ENCODE data around the gene ADGRA1.

ADGRA1 gene

DNA sequence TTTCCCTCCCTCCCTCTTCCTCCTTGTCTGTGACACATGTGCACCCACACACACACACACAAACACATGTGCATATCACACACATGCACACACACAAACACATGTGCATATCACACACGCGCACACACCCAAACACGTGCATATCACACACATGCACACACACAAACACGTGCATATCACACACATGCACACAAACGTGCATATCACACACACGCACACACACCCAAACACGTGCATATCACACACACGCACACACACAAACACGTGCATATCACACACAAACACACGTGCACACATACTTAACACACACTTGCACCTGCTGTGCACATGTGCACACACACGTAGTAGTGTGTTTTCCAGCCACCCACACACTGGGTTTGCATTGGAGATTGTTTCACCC, 42.9 kb downstream of the ADGRA1 start:
- H3K4me3 ChIP-seq (ENCODE audit: control insufficient read depth, low read depth, low read length) = no peak overlapping the region
- no peak for DNase-seq (ENCODE audit: low read depth)
- TF ChIP-seq, protein P1, sequence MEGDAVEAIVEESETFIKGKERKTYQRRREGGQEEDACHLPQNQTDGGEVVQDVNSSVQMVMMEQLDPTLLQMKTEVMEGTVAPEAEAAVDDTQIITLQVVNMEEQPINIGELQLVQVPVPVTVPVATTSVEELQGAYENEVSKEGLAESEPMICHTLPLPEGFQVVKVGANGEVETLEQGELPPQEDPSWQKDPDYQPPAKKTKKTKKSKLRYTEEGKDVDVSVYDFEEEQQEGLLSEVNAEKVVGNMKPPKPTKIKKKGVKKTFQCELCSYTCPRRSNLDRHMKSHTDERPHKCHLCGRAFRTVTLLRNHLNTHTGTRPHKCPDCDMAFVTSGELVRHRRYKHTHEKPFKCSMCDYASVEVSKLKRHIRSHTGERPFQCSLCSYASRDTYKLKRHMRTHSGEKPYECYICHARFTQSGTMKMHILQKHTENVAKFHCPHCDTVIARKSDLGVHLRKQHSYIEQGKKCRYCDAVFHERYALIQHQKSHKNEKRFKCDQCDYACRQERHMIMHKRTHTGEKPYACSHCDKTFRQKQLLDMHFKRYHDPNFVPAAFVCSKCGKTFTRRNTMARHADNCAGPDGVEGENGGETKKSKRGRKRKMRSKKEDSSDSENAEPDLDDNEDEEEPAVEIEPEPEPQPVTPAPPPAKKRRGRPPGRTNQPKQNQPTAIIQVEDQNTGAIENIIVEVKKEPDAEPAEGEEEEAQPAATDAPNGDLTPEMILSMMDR (IDR thresholded peaks at IDR 0.05; ENCODE audit: control insufficient read depth, insufficient read depth, low read depth, low read length, missing control alignments) = no peak

DNA sequence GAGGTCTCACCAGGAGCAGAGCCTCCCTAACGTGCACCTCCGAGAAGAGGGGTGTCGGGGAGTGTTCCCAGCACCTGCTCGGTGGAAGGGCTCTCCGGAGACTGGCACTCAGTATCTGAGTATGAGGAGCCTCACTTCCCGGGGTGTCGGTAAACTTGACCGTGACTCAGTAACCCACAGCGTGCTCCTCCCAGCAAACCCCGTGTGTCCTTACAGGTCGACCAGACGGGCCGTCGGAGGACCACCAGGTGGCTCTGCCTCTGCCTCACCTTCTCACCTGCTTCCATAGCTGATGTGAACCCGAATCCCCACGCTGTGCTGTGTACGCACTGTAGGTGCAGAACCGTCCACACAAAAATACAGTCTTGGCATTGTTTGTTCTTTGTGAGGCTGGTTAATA, 43.3 kb downstream of the ADGRA1 start:
- DNase-seq (ENCODE audit: low read depth) = no peak
- no peak overlapping the region for H3K4me3 ChIP-seq (ENCODE audit: control insufficient read depth, low read depth, low read length)
- TF ChIP-seq, protein P1 (IDR thresholded peaks at IDR 0.05; ENCODE audit: control insufficient read depth, insufficient read depth, low read depth, low read length, missing control alignments) = no peak

DNA sequence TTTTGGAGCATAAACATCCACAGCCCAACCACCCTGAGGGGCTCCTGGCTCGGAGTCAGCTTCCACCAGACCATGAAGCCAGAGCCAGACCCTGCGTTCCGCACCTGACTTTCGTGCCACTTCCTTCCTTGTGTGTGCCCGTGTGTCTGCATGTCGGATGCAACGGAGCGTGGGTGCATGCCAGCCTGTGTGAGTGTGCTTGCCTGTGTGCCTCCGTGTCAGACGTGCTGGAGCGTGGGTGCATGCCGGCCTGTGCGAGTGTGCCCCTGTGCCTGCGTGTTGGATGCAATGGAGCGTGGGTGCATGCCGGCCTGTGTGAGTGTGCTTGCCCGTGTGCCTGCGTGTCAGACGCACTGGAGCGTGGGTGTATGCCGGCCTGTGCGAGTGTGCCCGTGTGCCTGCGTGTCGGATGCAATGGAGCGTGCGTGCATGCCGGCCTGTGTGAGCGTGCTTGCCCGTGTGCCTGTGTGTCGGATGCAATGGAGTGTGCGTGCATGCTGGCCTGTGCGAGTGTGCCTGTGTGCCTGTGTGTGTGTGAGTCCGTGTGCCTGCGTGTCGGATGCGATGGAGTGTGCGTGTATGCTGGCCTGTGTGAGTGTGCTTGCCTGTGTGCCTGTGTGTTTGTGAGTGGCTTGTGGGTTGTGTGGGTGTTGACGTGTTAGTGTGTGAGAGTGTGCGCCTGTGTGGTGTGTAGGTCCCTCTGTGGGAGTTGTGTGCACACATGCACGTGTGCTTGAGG, 44.2 kb downstream of the ADGRA1 start:
- DNase-seq (ENCODE audit: low read depth) = no peak
- TF ChIP-seq, protein P1 (IDR thresholded peaks at IDR 0.05; ENCODE audit: control insufficient read depth, insufficient read depth, low read depth, low read length, missing control alignments) = no peak
- H3K4me3 ChIP-seq (ENCODE audit: control insufficient read depth, low read depth, low read length) = no peak overlapping the region

DNA sequence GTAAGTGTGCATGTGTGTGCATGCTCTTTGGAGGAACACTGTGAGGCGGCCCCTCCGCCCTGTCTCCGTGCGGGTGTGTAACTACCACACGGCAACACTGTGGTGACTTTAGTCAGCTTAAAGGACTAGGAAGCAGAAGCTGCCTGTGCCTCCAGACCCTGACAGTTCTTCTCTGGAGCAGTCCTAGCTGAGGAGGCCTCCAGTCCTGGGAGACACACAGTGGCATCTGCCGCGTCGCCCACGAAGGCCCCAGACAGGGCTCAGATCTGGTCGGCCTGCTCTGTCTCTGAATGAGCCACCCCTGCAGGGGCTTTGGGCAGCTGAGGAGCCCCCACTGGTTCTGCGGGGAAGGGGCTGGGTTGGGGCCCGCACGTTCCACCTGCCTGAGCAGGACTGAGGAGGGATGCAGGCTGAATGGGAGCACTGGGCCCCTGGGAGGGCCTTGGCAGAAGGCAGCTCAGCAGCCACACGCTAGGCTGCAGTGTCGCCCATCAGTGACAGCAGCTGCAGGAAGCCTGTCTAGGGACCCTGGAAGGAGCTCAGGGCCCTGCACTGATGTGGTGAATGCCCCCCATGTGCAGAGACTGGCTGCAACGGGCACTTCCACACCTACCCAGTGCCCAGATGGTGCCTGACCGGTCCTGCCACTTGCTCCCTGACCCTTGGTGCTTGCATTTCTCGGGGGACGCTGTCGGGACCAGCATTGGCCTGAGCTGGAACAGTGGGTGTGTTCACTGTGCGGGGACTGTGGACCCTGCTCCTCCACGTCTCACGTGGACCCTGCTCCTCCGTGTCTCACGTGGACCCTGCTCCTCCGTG, 45.0 kb downstream of the ADGRA1 start:
- no peak overlapping the region for H3K4me3 ChIP-seq (ENCODE audit: control insufficient read depth, low read depth, low read length)

GRCh38 chr10:133133471-133134231, 45.9 kb downstream of the ADGRA1 start:
- no peak overlapping the region for H3K4me3 ChIP-seq (ENCODE audit: control insufficient read depth, low read depth, low read length)
- TF ChIP-seq, protein P1 (IDR thresholded peaks at IDR 0.05; ENCODE audit: control insufficient read depth, insufficient read depth, low read depth, low read length, missing control alignments) = no peak
- no peak for DNase-seq (ENCODE audit: low read depth)

More for the DNA sequence above, 45.0 kb downstream of the ADGRA1 start:
- no peak for DNase-seq (ENCODE audit: low read depth)
- TF ChIP-seq, protein P1 (IDR thresholded peaks at IDR 0.05; ENCODE audit: control insufficient read depth, insufficient read depth, low read depth, low read length, missing control alignments) = no peak

- no peak overlapping the region for H3K4me3 ChIP-seq (ENCODE audit: control insufficient read depth, low read depth, low read length)
- TF ChIP-seq, protein P1 (IDR thresholded peaks at IDR 0.05; ENCODE audit: control insufficient read depth, insufficient read depth, low read depth, low read length, missing control alignments) = no peak
- no peak for DNase-seq (ENCODE audit: low read depth)
These were observed 46.8 kb downstream of the ADGRA1 start for GRCh38 chr10:133134411-133135115.
